Stimulated activated naive CD4-positive, alpha-beta T cell (primary cell): ENCODE measurements around the gene GMNC.
A peak's percentile ranks its signal among the peaks of the same experiment; 100 is the strongest.
"Not testable (repeated sequence)": the region's sequence is repeated elsewhere in the genome, so short reads cannot be mapped to it uniquely, and the experiment has no call there.

Experiments
- DNase-seq, 6 experiments: peaks; one replicate each; lab custom pipeline; 2025; lab: John Stamatoyannopoulos, UW

GMNC gene

GRCh38 chr3:190862209-190863118 is at the start of gene GMNC:
GMNC (minus strand) TSS chr3:190862694; CDS start chr3:190862615, 79 bp downstream.
- DNase-seq: peak in 1 of 6 experiments; percentile 5

GRCh38 chr3:190911382-190911781 is 48.9 kb upstream of the GMNC start:
- no peak for DNase-seq

DNA sequence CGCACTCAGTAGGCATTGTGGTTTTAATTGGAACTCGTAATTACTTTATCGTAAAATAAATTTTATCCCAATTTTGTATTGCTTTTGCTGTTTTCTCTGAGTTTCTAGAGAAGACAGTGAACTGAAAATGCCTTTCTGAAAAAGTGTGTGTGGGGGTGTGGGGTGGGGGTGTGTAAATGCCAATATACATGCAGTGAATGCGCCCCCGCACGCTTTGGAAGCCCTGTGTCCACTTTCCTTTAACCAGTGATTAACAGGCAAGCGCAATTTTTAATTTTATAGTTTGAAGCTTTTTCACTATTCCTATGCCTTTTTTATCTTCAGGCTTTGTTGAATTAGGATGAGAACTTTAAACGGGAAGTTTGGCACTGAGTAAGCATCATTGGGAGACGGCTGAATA is 47.4 kb upstream of the GMNC start:
- no peak for DNase-seq

- DNase-seq: no peak
Observed at GRCh38 chr3:190903156-190903555, 40.7 kb upstream of the GMNC start.

GRCh38 chr3:190902292-190902691 is 39.8 kb upstream of the GMNC start:
- DNase-seq: no peak

DNA sequence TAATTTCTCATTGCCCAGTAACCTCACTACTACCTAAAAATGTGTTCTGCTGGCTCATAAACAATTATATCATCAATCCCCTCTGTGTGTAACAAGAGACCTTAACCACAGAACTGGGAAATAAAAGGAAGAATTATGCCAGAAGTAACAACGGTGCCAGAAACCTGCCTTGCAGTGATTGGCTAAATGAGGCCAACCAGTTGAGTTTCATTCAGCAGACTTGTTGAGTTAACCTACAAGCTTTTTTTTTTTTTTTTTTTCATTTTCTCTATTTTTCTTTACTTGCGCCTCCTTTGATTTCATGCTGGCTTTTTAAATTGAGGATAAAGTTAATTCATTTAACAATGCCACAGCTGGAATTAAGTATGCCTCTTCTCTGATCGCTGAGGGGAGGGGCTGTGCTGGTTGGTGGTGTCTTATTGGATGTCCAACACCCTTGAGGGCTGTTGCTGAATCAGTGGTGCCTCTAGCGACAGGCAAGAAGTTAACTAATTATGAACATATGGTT is 30.0 kb upstream of the GMNC start:
- no peak for DNase-seq

- no peak for DNase-seq
Observed at GRCh38 chr3:190886945-190887344, 24.5 kb upstream of the GMNC start.

- DNase-seq: peak in 1 of 6 experiments; percentile 16
Observed at GRCh38 chr3:190883973-190884832, 21.7 kb upstream of the GMNC start.

DNA sequence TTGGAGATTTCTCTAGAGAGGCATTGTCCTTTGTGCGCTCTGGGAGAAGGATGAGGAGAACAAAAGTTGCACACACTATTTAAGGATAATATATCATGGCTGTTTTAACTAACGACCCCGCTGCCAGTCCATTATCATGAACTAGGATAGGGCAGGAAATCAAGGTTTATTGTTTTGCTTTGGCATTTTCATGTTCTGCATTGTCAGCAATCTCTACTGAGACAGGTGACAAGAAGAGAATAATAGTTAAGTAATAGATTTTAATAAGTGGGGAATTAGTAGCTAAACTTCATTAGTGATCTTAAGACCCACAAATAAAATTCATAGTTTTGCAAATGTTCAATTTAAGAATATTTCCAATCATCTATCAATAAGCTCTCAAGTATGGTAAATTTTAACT is 20.6 kb upstream of the GMNC start:
- DNase-seq: no peak

- no peak for DNase-seq
Observed at GRCh38 chr3:190877925-190878324, 15.4 kb upstream of the GMNC start.

GRCh38 chr3:190876433-190876832 is 13.9 kb upstream of the GMNC start:
- not testable (repeated sequence) for DNase-seq

- DNase-seq: not testable (repeated sequence)
Observed at GRCh38 chr3:190875061-190875460, 12.6 kb upstream of the GMNC start.

DNA sequence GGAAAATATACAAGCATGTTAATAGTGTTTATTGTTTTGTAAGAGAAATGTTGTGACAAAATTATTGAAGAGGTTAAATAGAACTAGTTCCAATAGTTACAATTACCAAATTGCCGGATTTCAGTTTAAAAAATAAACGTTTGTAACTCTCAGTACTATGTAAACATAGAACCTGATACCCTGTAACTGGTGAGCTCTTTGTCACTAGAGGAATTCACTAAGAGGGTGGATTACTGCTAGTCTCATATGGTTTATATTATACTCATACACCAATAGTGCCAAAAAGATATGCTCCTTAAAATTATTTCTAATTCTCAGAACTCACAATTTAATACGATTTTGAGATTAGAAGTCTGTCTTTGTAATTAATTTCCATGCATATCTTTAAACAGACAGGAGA is 7.6 kb upstream of the GMNC start:
- no peak for DNase-seq

DNA sequence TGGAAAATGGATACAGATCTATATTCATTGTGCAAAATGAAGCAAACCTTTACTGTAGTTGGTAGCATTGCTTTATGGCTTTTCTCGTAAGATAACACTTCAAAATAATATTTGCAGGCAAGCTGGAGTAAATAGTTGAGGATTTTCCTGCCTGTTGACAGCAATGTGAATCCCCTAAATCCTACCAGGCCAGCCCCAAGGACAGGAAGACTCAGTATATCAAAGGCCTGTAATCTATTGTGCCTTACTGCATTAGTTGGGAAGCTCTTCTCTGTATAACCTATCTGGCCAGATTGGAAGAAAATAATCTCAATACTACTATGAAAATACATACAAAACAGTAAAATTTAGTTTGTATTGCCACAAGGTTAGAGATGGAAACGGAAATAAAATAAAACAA is 4.6 kb upstream of the GMNC start:
- no peak for DNase-seq

DNA sequence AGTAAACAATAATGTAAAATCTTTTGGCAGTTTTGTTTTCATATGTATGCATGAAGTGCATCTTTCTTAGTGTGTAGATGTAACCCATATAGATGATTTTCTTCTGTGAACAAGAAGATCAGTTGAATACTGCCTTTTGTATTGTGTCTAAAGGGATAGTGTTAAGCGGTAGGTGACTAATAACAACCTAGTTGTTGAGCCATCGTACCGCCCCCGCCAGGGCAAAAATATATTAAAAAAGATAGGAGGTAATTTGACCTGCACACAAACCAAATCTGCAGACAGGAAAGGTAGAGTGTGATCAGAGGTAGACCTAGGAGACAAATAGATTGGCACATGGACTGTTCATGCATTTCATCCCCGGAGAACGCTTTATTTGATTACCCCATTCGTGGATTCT is 3.3 kb upstream of the GMNC start:
- DNase-seq: no peak

DNA sequence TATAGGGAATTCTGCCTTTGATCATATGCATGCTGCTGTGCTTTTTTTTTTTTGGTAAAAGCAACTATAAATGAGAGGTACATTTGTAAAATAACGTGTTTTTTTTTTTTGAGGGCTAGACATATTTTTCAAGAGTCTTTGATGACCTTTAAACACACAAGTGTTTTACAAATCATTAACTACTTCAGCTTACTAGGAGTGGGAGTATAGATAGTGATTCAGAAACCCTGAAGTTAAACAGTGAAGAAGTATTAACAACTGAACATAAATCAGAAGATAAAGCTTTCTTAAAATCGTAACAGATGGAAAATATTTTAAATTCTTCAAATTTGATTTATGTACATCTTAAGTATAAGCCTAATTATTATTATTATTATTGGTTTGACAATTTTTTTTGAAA is 2.9 kb upstream of the GMNC start:
- DNase-seq: no peak

DNA sequence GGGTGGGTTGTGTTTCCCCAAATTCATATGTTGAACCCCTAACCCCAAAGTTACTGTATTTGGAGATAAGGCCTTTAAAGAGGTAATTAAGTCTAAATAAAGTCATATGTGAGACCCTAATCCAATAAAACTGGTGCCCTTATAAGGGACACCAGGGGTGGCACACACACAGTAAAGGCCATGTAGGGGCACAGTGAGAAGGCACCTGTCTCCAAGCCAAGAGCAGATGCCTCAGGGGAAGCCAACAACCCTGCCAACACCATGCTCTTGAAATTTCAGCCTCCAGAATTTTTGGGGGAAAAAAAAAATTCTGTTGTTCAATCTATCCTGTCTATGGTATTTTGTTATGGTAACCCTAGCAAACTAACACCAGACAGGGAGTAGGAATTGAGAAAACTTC is 1.5 kb upstream of the GMNC start:
- no peak for DNase-seq

DNA sequence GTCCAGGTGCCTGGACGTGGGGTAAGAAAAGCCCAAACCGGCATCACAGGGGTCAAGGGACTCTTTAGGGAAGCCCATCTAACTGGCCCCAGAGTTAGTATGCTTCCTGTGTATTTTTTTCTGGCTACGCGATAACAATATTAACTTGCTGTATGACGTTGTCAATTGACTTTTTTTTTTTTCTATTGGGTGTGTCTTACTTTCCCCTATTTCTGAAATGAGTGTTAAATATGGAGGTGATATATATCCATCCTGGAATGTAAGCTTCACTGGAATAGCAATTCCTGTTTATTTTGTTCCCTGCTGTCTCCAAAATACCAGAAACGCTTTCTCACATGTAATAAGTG is 598 bp upstream of the GMNC start:
- DNase-seq: no peak

DNA sequence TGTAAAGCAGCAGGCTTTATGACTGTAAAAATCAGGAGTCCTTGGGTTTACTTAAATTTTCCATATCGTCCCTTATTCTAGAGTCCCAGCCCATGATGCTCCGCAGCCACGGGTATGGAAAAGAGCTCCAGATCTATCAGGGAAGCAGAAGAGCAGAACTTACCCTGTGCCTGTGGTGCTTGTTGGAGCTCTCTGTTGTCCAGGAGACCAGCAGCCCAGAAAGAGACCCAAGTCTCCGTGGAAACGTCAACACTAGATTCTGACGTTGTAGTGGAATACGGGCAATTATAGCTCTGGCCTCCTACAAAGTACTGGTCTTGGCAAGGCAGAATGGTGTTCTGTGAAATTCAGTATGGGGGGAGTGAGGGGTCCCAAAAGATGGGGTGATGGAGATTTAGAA is 2.0 kb downstream of the GMNC start:
- DNase-seq: no peak

DNA sequence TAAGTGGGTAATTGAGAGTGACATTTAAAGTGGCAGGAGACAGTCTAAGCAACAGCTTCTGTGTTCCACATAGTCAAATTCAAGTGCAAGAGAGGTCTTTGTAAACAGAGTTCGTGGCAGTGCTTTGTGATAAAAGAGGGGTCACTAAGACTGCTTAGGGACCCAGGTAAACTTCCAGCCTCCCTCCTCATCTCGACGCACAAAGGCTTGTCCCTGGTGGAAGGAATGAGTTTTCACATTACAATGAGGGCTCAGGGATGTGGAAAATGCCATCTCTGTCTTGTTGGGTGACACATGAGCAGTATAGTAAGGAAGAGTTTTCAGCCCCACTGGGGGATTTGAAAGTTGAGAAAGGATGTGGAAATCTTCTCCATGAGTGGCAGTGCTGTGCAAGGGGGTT is 7.3 kb downstream of the GMNC start:
- DNase-seq: no peak

- DNase-seq: no peak
Observed at GRCh38 chr3:190854062-190854461, 8.4 kb downstream of the GMNC start.

- DNase-seq: no peak
Observed at GRCh38 chr3:190853464-190853863, 9.0 kb downstream of the GMNC start.

- no peak for DNase-seq
Observed at GRCh38 chr3:190849607-190850006, 12.9 kb downstream of the GMNC start.
